ENCODE measurements around the gene CASZ1. TPM values are rescaled to one million over a fixed set of nuclear protein-coding genes. Genes with fewer than 3 reads are reported as not detected.

CASZ1 gene
- total RNA-seq, result 4.8 TPM

GRCh38 chr1:10796029-10796944 is at the start of gene CASZ1:
Gene CASZ1 (minus strand): TSS chr1:10796646. CDS start chr1:10693889, 102,757 bp downstream.
- DNase-seq (ENCODE audit: low spot score), result peak; percentile 87
- peak; percentile 92 for ATAC-seq

GRCh38 chr1:10843697-10844096 is 47.3 kb upstream of the CASZ1 start:
- DNase-seq (ENCODE audit: low spot score) (no peak), ATAC-seq (no peak)

- ATAC-seq, result no peak
- DNase-seq (ENCODE audit: low spot score), result no peak
These were observed 44.7 kb upstream of the CASZ1 start for GRCh38 chr1:10841118-10841517.

GRCh38 chr1:10839188-10839770 is 42.8 kb upstream of the CASZ1 start:
- ATAC-seq, result no peak
- DNase-seq (ENCODE audit: low spot score), result no peak

GRCh38 chr1:10838541-10838940 is 42.1 kb upstream of the CASZ1 start:
- DNase-seq (ENCODE audit: low spot score) (no peak), ATAC-seq (no peak)

- ATAC-seq (no peak), DNase-seq (ENCODE audit: low spot score) (no peak)
These were observed 40.3 kb upstream of the CASZ1 start for GRCh38 chr1:10836726-10837125.

- no peak for ATAC-seq
These were observed 39.5 kb upstream of the CASZ1 start for GRCh38 chr1:10835822-10836421.

GRCh38 chr1:10835421-10835820 is 39.0 kb upstream of the CASZ1 start:
- ATAC-seq, result no peak

More at GRCh38 chr1:10835822-10836421, 39.5 kb upstream of the CASZ1 start:
- no peak for DNase-seq (ENCODE audit: low spot score)

GRCh38 chr1:10834770-10835412 is 38.4 kb upstream of the CASZ1 start:
- no peak for ATAC-seq
- DNase-seq (ENCODE audit: low spot score), result no peak

More at GRCh38 chr1:10835421-10835820, 39.0 kb upstream of the CASZ1 start:
- no peak for DNase-seq (ENCODE audit: low spot score)

GRCh38 chr1:10833630-10834557 is 37.4 kb upstream of the CASZ1 start:
- DNase-seq (ENCODE audit: low spot score), result no peak
- ATAC-seq, result no peak

GRCh38 chr1:10832703-10833102 is 36.3 kb upstream of the CASZ1 start:
- no peak for DNase-seq (ENCODE audit: low spot score)
- ATAC-seq, result no peak

- ATAC-seq, result no peak
- no peak for DNase-seq (ENCODE audit: low spot score)
These were observed 34.7 kb upstream of the CASZ1 start for GRCh38 chr1:10830961-10831668.

GRCh38 chr1:10829965-10830515 is 33.6 kb upstream of the CASZ1 start:
- ATAC-seq (no peak), DNase-seq (ENCODE audit: low spot score) (no peak)

- ATAC-seq, result peak; percentile 90
- no peak for DNase-seq (ENCODE audit: low spot score)
These were observed 32.8 kb upstream of the CASZ1 start for GRCh38 chr1:10829067-10829818.

GRCh38 chr1:10827377-10828333 is 31.2 kb upstream of the CASZ1 start:
- ATAC-seq, result no peak
- no peak for DNase-seq (ENCODE audit: low spot score)

GRCh38 chr1:10825592-10825991 is 29.1 kb upstream of the CASZ1 start:
- DNase-seq (ENCODE audit: low spot score) (no peak), ATAC-seq (no peak)

- DNase-seq (ENCODE audit: low spot score), result no peak
These were observed 28.5 kb upstream of the CASZ1 start for GRCh38 chr1:10824821-10825540.

More at GRCh38 chr1:10824821-10825540, 28.5 kb upstream of the CASZ1 start:
- ATAC-seq, result no peak
